ENCODE data around the gene TMEM72. TPM values are rescaled to one million over a fixed set of nuclear protein-coding genes. Genes with fewer than 3 reads are reported as not detected.

The TMEM72 gene
- total RNA-seq, 1 experiment from 2014 or later = not detected

DNA sequence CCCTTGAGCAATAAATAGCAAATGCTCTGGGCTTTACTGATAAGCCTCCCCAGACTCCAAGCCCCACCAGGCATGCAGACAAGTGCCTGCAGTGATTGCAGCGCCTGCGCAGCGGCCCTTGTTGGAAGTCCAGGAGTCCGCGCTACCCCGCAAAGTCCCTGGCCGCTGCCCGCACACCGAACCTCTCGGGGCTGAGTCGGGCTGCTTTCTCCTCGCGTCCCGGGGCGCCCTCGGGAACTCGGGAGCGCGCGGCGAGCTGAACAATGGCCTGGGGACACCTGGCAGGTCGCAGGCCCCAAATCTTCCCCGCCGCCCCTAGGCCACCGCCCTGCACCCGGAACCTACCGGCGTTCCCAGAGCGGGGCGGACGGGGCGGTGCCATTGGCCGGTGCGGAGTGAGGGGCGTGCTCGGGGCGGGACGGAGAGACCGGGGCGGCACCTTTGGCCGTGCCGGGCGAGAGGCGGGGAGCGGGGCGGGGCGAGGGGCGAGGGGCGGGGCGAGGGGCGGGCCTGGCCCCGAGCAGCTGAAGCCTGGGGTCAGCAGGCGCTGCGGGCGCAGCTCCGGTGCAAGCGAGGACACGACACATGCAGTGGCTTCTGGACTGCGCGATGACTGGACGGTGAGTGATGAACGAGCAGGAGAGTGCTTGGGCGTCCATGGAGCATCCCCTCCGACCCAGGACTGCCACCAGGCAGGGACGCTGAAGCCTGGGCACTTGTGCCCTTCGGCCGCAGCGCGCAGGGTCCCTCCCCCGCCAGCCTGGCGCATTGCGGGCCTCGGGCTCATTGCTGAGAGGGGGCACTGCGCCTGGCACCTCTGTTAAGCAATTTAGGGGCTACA lies 48.3 kb downstream of the TMEM72 start, which contains the start of gene RASSF4:
Gene RASSF4 (plus strand): TSS at position 556 of the 841 bp plus-strand sequence. CDS start 10,401 bp downstream, outside the sequence.
- H3K36me3 ChIP-seq (ENCODE audit: low read depth) = no peaks in the 10 kb centered on the region
- ChIA-PET CTCF (no interaction called here), POLR2A (ENCODE audit: unreplicated experiment) (interaction anchor here (0.7 kb wide), 2 partner anchors 38 to 1095 kb away, joined by 3 to 4 read pairs; no protein-coding TSS in a partner anchor)
- H2AFZ ChIP-seq = peak within 1 kb of the TSS; percentile 98
- intact Hi-C loops (cut with micrococcal nuclease; ENCODE audit: unreplicated experiment) = loop anchor here (1.0 to 5.0 kb wide), 3 partner anchors 15 to 43 kb away; partner anchors contain the start of genes DEPP1 and ZNF22
- H3K4me2 ChIP-seq = peak within 1 kb of the TSS; percentile 94
- TF ChIP-seq EZH2 (IDR thresholded peaks at IDR 0.05; ENCODE audit: low read depth) = no peak
- TF ChIP-seq, protein P1, sequence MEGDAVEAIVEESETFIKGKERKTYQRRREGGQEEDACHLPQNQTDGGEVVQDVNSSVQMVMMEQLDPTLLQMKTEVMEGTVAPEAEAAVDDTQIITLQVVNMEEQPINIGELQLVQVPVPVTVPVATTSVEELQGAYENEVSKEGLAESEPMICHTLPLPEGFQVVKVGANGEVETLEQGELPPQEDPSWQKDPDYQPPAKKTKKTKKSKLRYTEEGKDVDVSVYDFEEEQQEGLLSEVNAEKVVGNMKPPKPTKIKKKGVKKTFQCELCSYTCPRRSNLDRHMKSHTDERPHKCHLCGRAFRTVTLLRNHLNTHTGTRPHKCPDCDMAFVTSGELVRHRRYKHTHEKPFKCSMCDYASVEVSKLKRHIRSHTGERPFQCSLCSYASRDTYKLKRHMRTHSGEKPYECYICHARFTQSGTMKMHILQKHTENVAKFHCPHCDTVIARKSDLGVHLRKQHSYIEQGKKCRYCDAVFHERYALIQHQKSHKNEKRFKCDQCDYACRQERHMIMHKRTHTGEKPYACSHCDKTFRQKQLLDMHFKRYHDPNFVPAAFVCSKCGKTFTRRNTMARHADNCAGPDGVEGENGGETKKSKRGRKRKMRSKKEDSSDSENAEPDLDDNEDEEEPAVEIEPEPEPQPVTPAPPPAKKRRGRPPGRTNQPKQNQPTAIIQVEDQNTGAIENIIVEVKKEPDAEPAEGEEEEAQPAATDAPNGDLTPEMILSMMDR (conservative IDR thresholded peaks at IDR 0.05) = no peak
- H3K9me3 ChIP-seq (ENCODE audit: insufficient read depth, low read depth) = no peaks in the 10 kb centered on the region
- peak within 1 kb of the TSS; percentile 80 for H3K4me3 ChIP-seq
- peak within 1 kb of the TSS; percentile 56 for H3K27ac ChIP-seq
- H3K4me1 ChIP-seq (replicated peaks; ENCODE audit: insufficient read depth) = peaks cover 17% of the 10 kb centered on the region
- H4K20me1 ChIP-seq (ENCODE audit: insufficient read depth) = no peaks in the 10 kb centered on the region
- DNase-seq = peak; percentile 82 to 96
- H3K27me3 ChIP-seq (ENCODE audit: insufficient read depth, low read depth) = no peaks in the 10 kb centered on the region
- no TSS peak for BruUV-seq (replicated peaks)
- H3K9me2 ChIP-seq (ENCODE audit: insufficient read depth) = no peaks in the 10 kb centered on the region
- H3K79me2 ChIP-seq (ENCODE audit: low read depth) = no peaks in the 10 kb centered on the region
- peaks cover 17% of the 10 kb centered on the region; the same call in 1 of the 2 replicates for H3F3A ChIP-seq (ENCODE audit: insufficient read depth, low read depth)

DNA sequence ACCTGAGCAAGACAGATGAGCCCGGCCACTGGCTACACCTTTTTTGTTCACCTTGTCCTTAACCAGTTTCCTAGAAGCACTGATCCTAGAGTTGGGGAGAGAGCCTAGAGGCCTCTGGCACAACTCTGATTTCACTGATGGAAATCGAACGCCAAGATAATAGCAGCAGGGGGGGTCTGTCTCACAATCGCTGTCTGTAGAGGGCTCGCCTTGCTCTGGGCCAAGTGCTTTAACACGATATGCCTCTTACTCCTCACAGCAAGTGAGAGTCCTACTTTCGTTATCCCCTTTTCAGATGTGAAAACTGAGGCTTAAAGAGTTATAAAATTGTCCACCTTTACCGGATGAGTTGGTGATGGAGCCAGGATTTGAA lies 48.9 kb downstream of the TMEM72 start:
- BruUV-seq (replicated peaks) = no TSS peak
- no peak overlapping the region for H3K27ac ChIP-seq
- POLR2A ChIA-PET (ENCODE audit: unreplicated experiment) = interaction anchor here (0.7 kb wide), 1 partner anchor 1094 kb away, joined by 3 read pairs; no protein-coding TSS in a partner anchor
- no peaks in the 10 kb centered on the region for H3K79me2 ChIP-seq (ENCODE audit: low read depth)
- peaks cover 22% of the 10 kb centered on the region for H3K4me1 ChIP-seq (replicated peaks; ENCODE audit: insufficient read depth)
- no peaks in the 10 kb centered on the region for H3K9me2 ChIP-seq (ENCODE audit: insufficient read depth)
- TF ChIP-seq, protein P1 (conservative IDR thresholded peaks at IDR 0.05) = no peak
- no peak for TF ChIP-seq EZH2 (IDR thresholded peaks at IDR 0.05; ENCODE audit: low read depth)
- H4K20me1 ChIP-seq (ENCODE audit: insufficient read depth) = no peaks in the 10 kb centered on the region
- no peaks in the 10 kb centered on the region for H3K27me3 ChIP-seq (ENCODE audit: insufficient read depth, low read depth)
- peaks cover 22% of the 10 kb centered on the region; the same call in 1 of the 2 replicates for H3F3A ChIP-seq (ENCODE audit: insufficient read depth, low read depth)
- DNase-seq = no peak
- peak overlapping the region; percentile 80; the same call in 1 of the 2 replicates for H3K4me3 ChIP-seq
- CTCF ChIA-PET = no interaction called here
- intact Hi-C loops (cut with micrococcal nuclease; ENCODE audit: unreplicated experiment) = loop anchor here (5.0 kb wide), 1 partner anchor 42 kb away; the partner anchor contains the start of gene ZNF22
- no peaks in the 10 kb centered on the region for H3K9me3 ChIP-seq (ENCODE audit: insufficient read depth, low read depth)
- peak overlapping the region; percentile 65 for H2AFZ ChIP-seq
- peak overlapping the region; percentile 94 for H3K4me2 ChIP-seq
- H3K36me3 ChIP-seq (ENCODE audit: low read depth) = no peaks in the 10 kb centered on the region

GRCh38 chr10:44960482-44961229 lies 49.5 kb downstream of the TMEM72 start:
- H3F3A ChIP-seq (ENCODE audit: insufficient read depth, low read depth) = peaks cover 22% of the 10 kb centered on the region; the same call in 1 of the 2 replicates
- H3K27ac ChIP-seq = no peak overlapping the region
- no peaks in the 10 kb centered on the region for H3K9me3 ChIP-seq (ENCODE audit: insufficient read depth, low read depth)
- no peaks in the 10 kb centered on the region for H3K79me2 ChIP-seq (ENCODE audit: low read depth)
- no peaks in the 10 kb centered on the region for H3K27me3 ChIP-seq (ENCODE audit: insufficient read depth, low read depth)
- no TSS peak for BruUV-seq (replicated peaks)
- H3K4me2 ChIP-seq = no peak overlapping the region; the same call in 1 of the 2 replicates
- H3K4me3 ChIP-seq = no peak overlapping the region
- H2AFZ ChIP-seq = no peak overlapping the region
- no peak for DNase-seq
- no peak for TF ChIP-seq EZH2 (IDR thresholded peaks at IDR 0.05; ENCODE audit: low read depth)
- TF ChIP-seq, protein P1 (conservative IDR thresholded peaks at IDR 0.05) = no peak
- H4K20me1 ChIP-seq (ENCODE audit: insufficient read depth) = no peaks in the 10 kb centered on the region
- ChIA-PET POLR2A (ENCODE audit: unreplicated experiment) (no interaction called here), CTCF (no interaction called here)
- peaks cover 22% of the 10 kb centered on the region for H3K4me1 ChIP-seq (replicated peaks; ENCODE audit: insufficient read depth)
- no peaks in the 10 kb centered on the region for H3K36me3 ChIP-seq (ENCODE audit: low read depth)
- intact Hi-C loops (cut with micrococcal nuclease; ENCODE audit: unreplicated experiment) = loop anchor here (5.0 kb wide), 1 partner anchor 42 kb away; the partner anchor contains the start of gene ZNF22
- no peaks in the 10 kb centered on the region for H3K9me2 ChIP-seq (ENCODE audit: insufficient read depth)
